ENCODE measurements around the gene SMNDC1.

- TF ChIP-seq CTCF (IDR thresholded peaks at IDR 0.05; ENCODE audit: borderline replicate concordance, extremely low read depth, low read length, poor library complexity, severe bottlenecking) (no peak), EZH2 (IDR thresholded peaks at IDR 0.05; ENCODE audit: borderline replicate concordance, low read depth, low read length, severe bottlenecking) (no peak)
Measured at GRCh38 chr10:110284262-110284661, 20.5 kb downstream of the SMNDC1 start.
